Measurements from ENCODE around the gene MX2. TPM values are rescaled to one million over a fixed set of nuclear protein-coding genes. Genes with fewer than 3 reads are reported as not detected.

The MX2 gene
- total RNA-seq, result 0.13 and 0.50 TPM in 2 replicates

GRCh38 chr21:41361786-41362604, at the start of gene MX2:
MX2 (plus strand) TSS chr21:41362027; CDS start chr21:41376907, 14,880 bp downstream.

GRCh38 chr21:41316200-41317062, 45.4 kb upstream of the MX2 start, which contains the start of gene FAM3B:
FAM3B (plus strand) TSS chr21:41316801; CDS start chr21:41316880, 79 bp downstream.

DNA sequence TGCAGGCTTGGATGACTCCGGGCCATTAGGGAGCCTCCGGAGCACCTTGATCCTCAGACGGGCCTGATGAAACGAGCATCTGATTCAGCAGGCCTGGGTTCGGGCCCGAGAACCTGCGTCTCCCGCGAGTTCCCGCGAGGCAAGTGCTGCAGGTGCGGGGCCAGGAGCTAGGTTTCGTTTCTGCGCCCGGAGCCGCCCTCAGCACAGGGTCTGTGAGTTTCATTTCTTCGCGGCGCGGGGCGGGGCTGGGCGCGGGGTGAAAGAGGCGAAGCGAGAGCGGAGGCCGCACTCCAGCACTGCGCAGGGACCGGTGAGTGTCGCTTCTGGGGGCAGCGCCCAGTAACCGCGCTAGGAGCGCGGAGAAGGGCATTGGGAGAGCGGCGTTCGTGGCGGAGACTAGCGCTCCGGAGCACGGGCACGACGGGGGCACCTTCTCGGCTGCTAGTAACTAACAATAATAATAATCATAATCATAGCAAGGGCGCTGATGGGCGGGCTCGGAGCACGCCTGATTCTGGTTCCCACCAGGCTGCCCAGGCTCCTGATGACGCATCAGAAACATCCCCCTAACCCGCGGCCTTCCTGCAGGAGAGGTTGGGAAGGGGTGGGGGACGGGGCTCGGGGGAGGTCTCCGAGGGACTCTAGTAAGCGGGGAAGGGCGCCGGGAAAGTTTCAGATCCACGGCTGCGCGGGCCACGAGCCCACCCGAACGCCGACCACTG, 64.3 kb downstream of the MX2 start, which contains the start of gene MX1:
Gene MX1 (plus strand): TSS at position 286 of the 722 bp plus-strand sequence. CDS start 5,832 bp downstream, outside the sequence.

Other genes with a start within 250 kb of the MX2 start
- 143 and 259 TPM in 2 replicates for gene BACE2, start 193.9 kb upstream of the MX2 start, total RNA-seq
- not detected in 2 replicates for gene FAM3B, start 45.2 kb upstream of the MX2 start, total RNA-seq
- gene MX1, start 64.2 kb downstream of the MX2 start, total RNA-seq, result 6.1 and 12.9 TPM in 2 replicates
- gene TMPRSS2, start 146.1 kb downstream of the MX2 start, total RNA-seq, result not detected in 2 replicates